GM19351 (cell line): ENCODE data around the gene CCDC127.
"Not testable (repeated sequence)": the region's sequence is repeated elsewhere in the genome, so short reads cannot be mapped to it uniquely, and the experiment has no call there.

ENCODE experiments used
- ATAC-seq: cut with Tn5 transposase; IDR thresholded peaks from one replicate; pipeline ENCODE4 v1.9.1; 2021; ENCODE audit warnings: mild to moderate bottlenecking, moderate library complexity; ENCODE audit not compliant: unreplicated experiment

CCDC127 gene

GRCh38 chr5:234450-234849 is 16.5 kb upstream of the CCDC127 start:
- ATAC-seq, result no peak

GRCh38 chr5:233426-233825 is 15.5 kb upstream of the CCDC127 start:
- ATAC-seq, result not testable (repeated sequence)

- ATAC-seq, result no peak
Measured at GRCh38 chr5:231661-232060, 13.7 kb upstream of the CCDC127 start.

GRCh38 chr5:230711-231110 is 12.8 kb upstream of the CCDC127 start:
- no peak for ATAC-seq

- ATAC-seq, result no peak
Measured at GRCh38 chr5:228886-229285, 10.9 kb upstream of the CCDC127 start.

GRCh38 chr5:227375-227774 is 9.4 kb upstream of the CCDC127 start:
- not testable (repeated sequence) for ATAC-seq

GRCh38 chr5:225334-225733 is 7.4 kb upstream of the CCDC127 start:
- ATAC-seq, result no peak

- ATAC-seq, result no peak
Measured at GRCh38 chr5:223791-224190, 5.8 kb upstream of the CCDC127 start.

GRCh38 chr5:222951-223715 is 5.2 kb upstream of the CCDC127 start:
- ATAC-seq, result not testable (repeated sequence)

GRCh38 chr5:219991-220390 is 2.0 kb upstream of the CCDC127 start:
- peak; percentile 26 for ATAC-seq

GRCh38 chr5:219460-219863 is 1.5 kb upstream of the CCDC127 start:
- no peak for ATAC-seq

- peak; percentile 23 for ATAC-seq
Measured at GRCh38 chr5:218457-219291, 721 bp upstream of the CCDC127 start.

- ATAC-seq, result not testable (repeated sequence)
Measured at GRCh38 chr5:216076-216475, 1.9 kb downstream of the CCDC127 start.

- ATAC-seq, result not testable (repeated sequence)
Measured at GRCh38 chr5:215256-215655, 2.7 kb downstream of the CCDC127 start.

GRCh38 chr5:213803-214395 is 4.1 kb downstream of the CCDC127 start:
- no peak for ATAC-seq

GRCh38 chr5:208449-209114 is 9.4 kb downstream of the CCDC127 start:
- no peak for ATAC-seq

- ATAC-seq, result no peak
Measured at GRCh38 chr5:207599-207998, 10.4 kb downstream of the CCDC127 start.

- ATAC-seq, result no peak
Measured at GRCh38 chr5:206927-207536, 10.9 kb downstream of the CCDC127 start.

GRCh38 chr5:206406-206805 is 11.5 kb downstream of the CCDC127 start:
- ATAC-seq, result no peak

GRCh38 chr5:204966-205670 is 12.8 kb downstream of the CCDC127 start:
- ATAC-seq, result no peak
